ENCODE results near the gene CCDC54. TPM values are rescaled to one million over a fixed set of nuclear protein-coding genes. Genes with fewer than 3 reads are reported as not detected.

The CCDC54 gene
- total and polyA plus RNA-seq, 7 donors: not detected

- DNase-seq: no peak
- WGBS, 2 donors: 71 to 83% methylated on average over 3 of the region's 3 CpGs
- TF ChIP-seq, protein P1, sequence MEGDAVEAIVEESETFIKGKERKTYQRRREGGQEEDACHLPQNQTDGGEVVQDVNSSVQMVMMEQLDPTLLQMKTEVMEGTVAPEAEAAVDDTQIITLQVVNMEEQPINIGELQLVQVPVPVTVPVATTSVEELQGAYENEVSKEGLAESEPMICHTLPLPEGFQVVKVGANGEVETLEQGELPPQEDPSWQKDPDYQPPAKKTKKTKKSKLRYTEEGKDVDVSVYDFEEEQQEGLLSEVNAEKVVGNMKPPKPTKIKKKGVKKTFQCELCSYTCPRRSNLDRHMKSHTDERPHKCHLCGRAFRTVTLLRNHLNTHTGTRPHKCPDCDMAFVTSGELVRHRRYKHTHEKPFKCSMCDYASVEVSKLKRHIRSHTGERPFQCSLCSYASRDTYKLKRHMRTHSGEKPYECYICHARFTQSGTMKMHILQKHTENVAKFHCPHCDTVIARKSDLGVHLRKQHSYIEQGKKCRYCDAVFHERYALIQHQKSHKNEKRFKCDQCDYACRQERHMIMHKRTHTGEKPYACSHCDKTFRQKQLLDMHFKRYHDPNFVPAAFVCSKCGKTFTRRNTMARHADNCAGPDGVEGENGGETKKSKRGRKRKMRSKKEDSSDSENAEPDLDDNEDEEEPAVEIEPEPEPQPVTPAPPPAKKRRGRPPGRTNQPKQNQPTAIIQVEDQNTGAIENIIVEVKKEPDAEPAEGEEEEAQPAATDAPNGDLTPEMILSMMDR (IDR thresholded peaks at IDR 0.05): no peak
- TF ChIP-seq EP300 (IDR thresholded peaks at IDR 0.05) (no peak), POLR2A (IDR thresholded peaks at IDR 0.05) (no peak), POLR2AphosphoS5 (IDR thresholded peaks at IDR 0.05) (no peak)
- Histone ChIP-seq H3K27me3 (no peaks in the 10 kb centered on the region), H3K27ac (no peak overlapping the region), H3K4me1 (no peaks in the 10 kb centered on the region), H3K9me3 (no peaks in the 10 kb centered on the region), H3K4me3 (no peak overlapping the region), H3K36me3 (no peaks in the 10 kb centered on the region)
- intact Hi-C loops (cut with DNase I): no loop called here
Measured at GRCh38 chr3:107361633-107362032, 15.6 kb upstream of the CCDC54 start.

- no peaks in the 10 kb centered on the region for H3K27me3 ChIP-seq
- WGBS, 2 donors: 88 to 89% methylated on average over 4 of the region's 4 CpGs
- TF ChIP-seq POLR2A (IDR thresholded peaks at IDR 0.05) (no peak), EP300 (IDR thresholded peaks at IDR 0.05) (no peak), POLR2AphosphoS5 (IDR thresholded peaks at IDR 0.05) (no peak)
- TF ChIP-seq, protein P1 (IDR thresholded peaks at IDR 0.05): no peak
Measured at GRCh38 chr3:107365051-107365450, 12.2 kb upstream of the CCDC54 start.

DNA sequence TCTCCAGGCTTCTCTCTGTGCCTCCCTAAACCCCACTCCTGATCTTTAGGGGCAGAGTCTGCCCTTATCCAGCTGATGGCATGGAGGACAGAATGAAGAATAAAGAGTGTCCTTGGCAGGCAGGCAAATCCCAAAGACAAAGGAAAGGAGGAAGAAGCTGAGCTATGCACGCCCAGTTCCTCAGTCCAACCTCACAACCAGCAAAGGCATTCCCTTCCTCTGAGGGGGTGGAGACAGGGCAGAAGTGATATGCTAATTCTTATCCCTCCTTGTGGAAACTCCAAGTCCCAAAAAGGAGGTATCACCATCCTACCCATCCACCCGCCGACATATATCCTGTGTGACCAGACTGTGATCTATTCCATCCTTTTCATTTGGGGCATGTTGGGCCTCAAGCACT lies 10.5 kb upstream of the CCDC54 start:
- DNase-seq: no peak
- Histone ChIP-seq H3K4me3 (no peak overlapping the region), H3K36me3 (no peaks in the 10 kb centered on the region), H3K27ac (no peak overlapping the region), H3K9me3 (no peaks in the 10 kb centered on the region), H3K27me3 (no peaks in the 10 kb centered on the region), H3K4me1 (no peaks in the 10 kb centered on the region)
- intact Hi-C loops (cut with DNase I): no loop called here
- TF ChIP-seq EP300 (IDR thresholded peaks at IDR 0.05): no peak
- no peak for TF ChIP-seq POLR2A (IDR thresholded peaks at IDR 0.05)
- TF ChIP-seq, protein P1 (IDR thresholded peaks at IDR 0.05): no peak
- no peak for TF ChIP-seq POLR2AphosphoS5 (IDR thresholded peaks at IDR 0.05)
- 78 to 85% methylated on average over 3 of the region's 3 CpGs for WGBS, 2 donors

More at GRCh38 chr3:107365051-107365450, 12.2 kb upstream of the CCDC54 start:
- no peak overlapping the region for H3K4me3 ChIP-seq
- no peaks in the 10 kb centered on the region for H3K9me3 ChIP-seq
- H3K4me1 ChIP-seq: no peaks in the 10 kb centered on the region
- H3K27ac ChIP-seq: no peak overlapping the region
- intact Hi-C loops (cut with DNase I): no loop called here
- DNase-seq: no peak
- H3K36me3 ChIP-seq: no peaks in the 10 kb centered on the region

GRCh38 chr3:107367353-107367752 lies 9.9 kb upstream of the CCDC54 start:
- DNase-seq: no peak
- Histone ChIP-seq H3K9me3 (no peaks in the 10 kb centered on the region), H3K4me1 (no peaks in the 10 kb centered on the region), H3K27me3 (no peaks in the 10 kb centered on the region), H3K4me3 (no peak overlapping the region), H3K27ac (no peak overlapping the region), H3K36me3 (no peaks in the 10 kb centered on the region)
- intact Hi-C loops (cut with DNase I): no loop called here
- no peak for TF ChIP-seq POLR2AphosphoS5 (IDR thresholded peaks at IDR 0.05)
- TF ChIP-seq POLR2A (IDR thresholded peaks at IDR 0.05): no peak
- TF ChIP-seq, protein P1 (IDR thresholded peaks at IDR 0.05): no peak
- no peak for TF ChIP-seq EP300 (IDR thresholded peaks at IDR 0.05)
- 73 to 82% methylated on average over 5 of the region's 5 CpGs for WGBS, 2 donors

Measured in sigmoid colon (tissue), 7 donors.